CD4-positive, alpha-beta T cell treated with Interleukin-6 for 4 hours (primary cell): ENCODE results near the gene MED20.
"Not testable (repeated sequence)": the region's sequence is repeated elsewhere in the genome, so short reads cannot be mapped to it uniquely, and the experiment has no call there.

ENCODE experiments used
- DNase-seq: peaks from one replicate; pipeline ENCODE4 v3.0.0-alpha.2; 2020; ENCODE audit warnings: mixed read lengths

The MED20 gene

GRCh38 chr6:41920921-41921711 is at the start of gene MED20, which contains the start of gene BYSL:
TSS of gene MED20 (minus strand) at chr6:41921139. CDS start at chr6:41921018, 121 bp downstream.
TSS of gene BYSL (plus strand) at chr6:41921499. CDS start at chr6:41921563, 64 bp downstream.
- peak; percentile 94 for DNase-seq

GRCh38 chr6:41970436-41970846 is 49.5 kb upstream of the MED20 start:
- DNase-seq = peak; percentile 18

GRCh38 chr6:41967312-41968287 is 46.7 kb upstream of the MED20 start:
- DNase-seq = no peak

- DNase-seq = no peak
Observed at GRCh38 chr6:41966961-41967311, 46.0 kb upstream of the MED20 start.

GRCh38 chr6:41966214-41966920 is 45.4 kb upstream of the MED20 start:
- no peak for DNase-seq

- no peak for DNase-seq
Observed at GRCh38 chr6:41965429-41966213, 44.7 kb upstream of the MED20 start.

GRCh38 chr6:41964201-41964887 is 43.4 kb upstream of the MED20 start:
- DNase-seq = no peak

GRCh38 chr6:41963371-41963770 is 42.4 kb upstream of the MED20 start:
- DNase-seq = no peak

GRCh38 chr6:41960028-41960427 is 39.1 kb upstream of the MED20 start:
- DNase-seq = no peak

- DNase-seq = peak; percentile 15
Observed at GRCh38 chr6:41958022-41958856, 37.3 kb upstream of the MED20 start.

- DNase-seq = no peak
Observed at GRCh38 chr6:41957117-41957516, 36.2 kb upstream of the MED20 start.

GRCh38 chr6:41955412-41955811 is 34.5 kb upstream of the MED20 start:
- no peak for DNase-seq

GRCh38 chr6:41954668-41955067 is 33.7 kb upstream of the MED20 start:
- DNase-seq = no peak

- no peak for DNase-seq
Observed at GRCh38 chr6:41947581-41948220, 26.8 kb upstream of the MED20 start.

- no peak for DNase-seq
Observed at GRCh38 chr6:41943456-41943855, 22.5 kb upstream of the MED20 start.

- DNase-seq = not testable (repeated sequence)
Observed at GRCh38 chr6:41942882-41943281, 21.9 kb upstream of the MED20 start.

GRCh38 chr6:41942067-41942851 is 21.3 kb upstream of the MED20 start:
- DNase-seq = peak; percentile 46

GRCh38 chr6:41941280-41942066 is 20.5 kb upstream of the MED20 start, which contains the start of gene CCND3:
TSS of gene CCND3 (minus strand) at chr6:41941808. CDS start at chr6:41941649, 159 bp downstream.
- DNase-seq = peak; percentile 92
